Measurements from ENCODE around the gene MCM10.

The MCM10 gene

GRCh38 chr10:13160934-13161856 is at the start of gene MCM10:
MCM10 (plus strand) TSS chr10:13161558; CDS start chr10:13164203, 2,645 bp downstream.
- TF ChIP-seq CTCF (IDR thresholded peaks at IDR 0.05; ENCODE audit: borderline replicate concordance, insufficient read depth, low read depth, low read length) = peak; percentile 76
- peak within 1 kb of the TSS; percentile 81 for H3K4me3 ChIP-seq (ENCODE audit: low read depth, low read length)

- TF ChIP-seq CTCF (IDR thresholded peaks at IDR 0.05; ENCODE audit: borderline replicate concordance, insufficient read depth, low read depth, low read length) = no peak
- H3K4me3 ChIP-seq (ENCODE audit: low read depth, low read length) = no peak overlapping the region
These were observed 47.8 kb upstream of the MCM10 start for GRCh38 chr10:13113544-13113943.

DNA sequence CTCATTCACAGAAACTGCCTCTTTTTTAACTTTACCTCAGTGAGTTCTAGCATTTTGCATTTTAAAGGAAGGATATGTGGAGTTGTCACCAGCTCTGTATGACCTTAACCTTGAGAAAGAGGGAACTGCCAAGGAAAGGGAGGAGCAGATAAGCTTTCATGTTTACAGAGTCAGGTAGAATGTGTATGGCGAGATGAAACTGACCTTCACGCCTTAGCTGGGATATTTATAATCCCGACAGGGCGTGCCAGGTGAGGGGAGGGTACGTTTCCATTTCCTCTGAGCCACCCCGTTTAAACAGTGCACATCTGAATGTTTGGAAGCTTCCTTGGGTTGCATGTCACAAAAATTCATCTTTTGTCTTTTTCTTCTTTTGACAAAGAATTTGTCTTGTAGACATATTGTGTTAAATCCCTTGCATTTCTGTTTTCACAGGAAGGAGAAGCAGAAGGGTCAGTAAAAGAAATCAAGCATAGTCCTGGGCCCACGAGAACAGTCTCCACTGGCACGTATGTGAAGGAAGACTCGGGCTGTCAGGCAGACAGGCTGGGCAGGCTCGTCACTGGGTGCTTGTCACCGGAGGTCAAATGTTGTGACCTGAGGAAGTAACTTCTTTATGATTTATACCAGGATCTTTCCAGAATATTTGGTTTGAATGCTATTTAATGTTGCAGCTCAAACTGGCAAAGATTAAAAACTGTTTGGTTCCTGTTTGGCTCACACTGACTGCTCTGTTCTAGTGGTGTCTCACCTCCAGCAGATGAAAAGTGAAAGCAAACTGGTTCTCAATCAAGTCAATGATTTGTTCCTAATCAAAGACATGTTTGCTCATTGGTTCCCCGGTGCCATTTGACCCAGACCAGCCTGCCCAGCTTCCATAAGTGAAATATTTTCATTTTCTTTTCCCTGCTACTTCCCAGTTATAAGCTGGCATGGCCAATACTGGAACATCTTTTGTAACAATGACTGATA is 45.2 kb upstream of the MCM10 start:
- H3K4me3 ChIP-seq (ENCODE audit: low read depth, low read length) = no peak overlapping the region
- TF ChIP-seq CTCF (IDR thresholded peaks at IDR 0.05; ENCODE audit: borderline replicate concordance, insufficient read depth, low read depth, low read length) = no peak

- no peak overlapping the region for H3K4me3 ChIP-seq (ENCODE audit: low read depth, low read length)
- no peak for TF ChIP-seq CTCF (IDR thresholded peaks at IDR 0.05; ENCODE audit: borderline replicate concordance, insufficient read depth, low read depth, low read length)
These were observed 43.2 kb upstream of the MCM10 start for GRCh38 chr10:13117841-13118783.

GRCh38 chr10:13118784-13119410 is 42.5 kb upstream of the MCM10 start:
- H3K4me3 ChIP-seq (ENCODE audit: low read depth, low read length) = no peak overlapping the region
- no peak for TF ChIP-seq CTCF (IDR thresholded peaks at IDR 0.05; ENCODE audit: borderline replicate concordance, insufficient read depth, low read depth, low read length)
